MCF 10A (cell line): ENCODE data around the gene CTSZ. TPM values are rescaled to one million over a fixed set of nuclear protein-coding genes. Genes with fewer than 3 reads are reported as not detected.

Experiments
- BruUV-seq: library from RNA; stranded (reverse); fragments of 400-500 nt; replicated peaks from 2 replicates; lab custom pipeline; 2021; lab: Mats Ljungman, UMichigan
- CTCF ChIA-PET: fragments of 300-600 bp; sonication (Branson Sonifier 250); formaldehyde crosslinking; extraction: SDS; loops from one replicate; lab custom pipeline; 2021; ENCODE audit warnings: antibody characterized with exemption, inconsistent platforms; lab: Yijun Ruan, JAX
- POLR2A ChIA-PET: fragments of 300-600, 350-650 bp; sonication (Branson Sonifier 250); formaldehyde crosslinking; extraction: SDS; loops from one replicate; lab custom pipeline; 2020; ENCODE audit warnings: antibody characterized with exemption, inconsistent platforms; lab: Yijun Ruan, JAX
- DNase-seq: peaks from one replicate; pipeline ENCODE4 v3.0.0-alpha.2; 2018; ENCODE audit not compliant: unreplicated experiment
- H3K27ac Mint-ChIP-seq: one replicate; pipeline ENCODE4 v1.8.0; 2022; ENCODE audit warnings: mild to moderate bottlenecking, low read depth, mixed read lengths; ENCODE audit not compliant: unreplicated experiment
- H3K27me3 Mint-ChIP-seq: one replicate; pipeline ENCODE4 v1.8.0; 2022; ENCODE audit warnings: mixed read lengths; ENCODE audit not compliant: insufficient read depth, unreplicated experiment
- H3K36me3 Mint-ChIP-seq: one replicate; pipeline ENCODE4 v1.8.0; 2022; ENCODE audit warnings: mild to moderate bottlenecking, moderate library complexity, mixed read lengths; ENCODE audit not compliant: insufficient read depth, unreplicated experiment
- H3K4me1 Mint-ChIP-seq: one replicate; pipeline ENCODE4 v1.8.0; 2022; ENCODE audit warnings: mixed read lengths; ENCODE audit not compliant: insufficient read depth, unreplicated experiment
- H3K4me3 Mint-ChIP-seq: one replicate; pipeline ENCODE4 v1.8.0; 2022; ENCODE audit warnings: mild to moderate bottlenecking, moderate library complexity, mixed read lengths; ENCODE audit not compliant: unreplicated experiment
- H3K9me3 Mint-ChIP-seq: one replicate; pipeline ENCODE4 v1.8.0; 2022; ENCODE audit warnings: mixed read lengths; ENCODE audit not compliant: unreplicated experiment
- CTCF ChIP-seq: fragments of 200-600 bp; IDR thresholded peaks from one replicate; pipeline ENCODE4 v1.8.0; 2022; ENCODE audit warnings: antibody characterized with exemption, mild to moderate bottlenecking; ENCODE audit not compliant: unreplicated experiment
- intact Hi-C: fragments of 100-400 bp; cut with micrococcal nuclease; formaldehyde crosslinking; loops from 2 replicates; pipeline ENCODE4 v1.14.1; 2022
- total RNA-seq: library from RNA; stranded (reverse); gene quantifications from 2 replicates; pipeline ENCODE4 v1.2.3, GENCODE V29; 2022

The CTSZ gene
- total RNA-seq, 1 experiment from 2014 or later = 96.6 TPM

- Mint-ChIP-seq H3K27me3 (no peaks in the 10 kb centered on the region), H3K9me3 (no peaks in the 10 kb centered on the region), H3K4me3 (no peak overlapping the region), H3K36me3 (peaks cover 89% of the 10 kb centered on the region), H3K27ac (no peak overlapping the region), H3K4me1 (no peaks in the 10 kb centered on the region)
- intact Hi-C loops = no loop called here
- ChIA-PET POLR2A (interaction anchor here (0.7 to 1.4 kb wide), 3 partner anchors 10 to 18 kb away, joined by 3 to 5 read pairs (median 3); no protein-coding TSS in a partner anchor), CTCF (interaction anchor here (0.7 kb wide), 1 partner anchor 236 kb away, joined by 3 read pairs; no protein-coding TSS in a partner anchor)
- BruUV-seq = TSS peak; percentile 46
- DNase-seq = no peak
- TF ChIP-seq CTCF = no peak
Measured at GRCh38 chr20:58994390-58995159, 12.5 kb downstream of the CTSZ start.

GRCh38 chr20:58993332-58994248 is 13.5 kb downstream of the CTSZ start:
- Mint-ChIP-seq H3K27me3 (no peaks in the 10 kb centered on the region), H3K4me3 (no peak overlapping the region), H3K9me3 (no peaks in the 10 kb centered on the region), H3K27ac (no peak overlapping the region), H3K36me3 (peaks cover 93% of the 10 kb centered on the region), H3K4me1 (no peaks in the 10 kb centered on the region)
- no peak for TF ChIP-seq CTCF
- ChIA-PET CTCF (interaction anchor here (0.6 to 1.0 kb wide), 4 partner anchors 12 to 237 kb away, joined by 3 to 5 read pairs (median 4); no protein-coding TSS in a partner anchor), POLR2A (interaction anchor here (0.7 to 1.5 kb wide), 6 partner anchors 9 to 39 kb away, joined by 3 to 11 read pairs (median 4); partner anchors contain the start of gene ATP5F1E)
- no TSS peak for BruUV-seq
- intact Hi-C loops = no loop called here
- DNase-seq = no peak

GRCh38 chr20:58992911-58993310 is 14.1 kb downstream of the CTSZ start:
- Mint-ChIP-seq H3K27me3 (no peaks in the 10 kb centered on the region), H3K27ac (no peak overlapping the region), H3K4me3 (no peak overlapping the region), H3K4me1 (no peaks in the 10 kb centered on the region), H3K36me3 (peaks cover 93% of the 10 kb centered on the region), H3K9me3 (no peaks in the 10 kb centered on the region)
- no peak for DNase-seq
- CTCF ChIA-PET = interaction anchor here (1.0 kb wide), 2 partner anchors 13 to 92 kb away, joined by 3 to 5 read pairs; no protein-coding TSS in a partner anchor
- no TSS peak for BruUV-seq
- POLR2A ChIA-PET = interaction anchor here (1.0 to 1.5 kb wide), 3 partner anchors 10 to 40 kb away, joined by 3 to 11 read pairs (median 10); partner anchors contain the start of gene ATP5F1E
- no peak for TF ChIP-seq CTCF
- intact Hi-C loops = no loop called here
